HG03571 (cell line): ENCODE results near the gene PDE3A.
"Not testable (repeated sequence)": the region's sequence is repeated elsewhere in the genome, so short reads cannot be mapped to it uniquely, and the experiment has no call there.

Experiments used
- ATAC-seq: cut with Tn5 transposase; IDR thresholded peaks from one replicate; pipeline ENCODE4 v1.9.1; 2021; ENCODE audit not compliant: unreplicated experiment

The PDE3A gene

DNA sequence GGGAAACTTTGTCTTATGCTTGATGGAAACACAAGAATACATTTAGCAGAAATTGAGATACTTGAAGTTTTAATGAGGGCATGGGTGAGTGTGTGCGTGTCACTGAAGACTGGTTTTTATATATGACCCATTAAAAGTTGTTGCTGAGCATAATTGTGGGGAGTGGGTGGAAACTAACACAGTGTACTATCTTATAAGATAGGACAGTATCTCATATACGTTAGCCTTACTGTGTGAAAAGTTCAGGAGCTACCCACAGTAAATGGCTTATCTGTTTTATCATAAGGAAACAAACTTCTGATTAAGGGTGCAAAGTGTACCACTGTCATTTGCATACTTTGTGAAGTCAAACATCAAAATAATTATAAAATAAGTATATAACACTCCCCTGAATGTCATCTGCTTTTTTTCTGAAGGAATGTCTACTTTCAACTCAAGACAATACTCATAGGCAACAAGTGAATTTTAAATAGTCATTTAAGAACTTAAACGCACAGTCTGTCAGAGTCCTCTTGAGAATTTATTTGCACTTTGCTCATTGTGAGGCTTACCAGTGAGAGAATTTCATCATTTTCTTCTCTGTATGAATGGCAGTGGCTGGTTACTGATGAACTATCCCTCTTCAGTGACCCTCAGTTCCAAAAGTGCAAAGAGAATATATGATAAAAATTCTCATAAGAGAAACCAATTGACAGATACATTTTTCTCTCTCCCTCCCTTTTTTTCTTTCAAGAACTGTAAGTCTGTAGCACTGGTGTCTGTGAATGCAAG is 4.2 kb downstream of the PDE3A start:
- ATAC-seq = no peak

DNA sequence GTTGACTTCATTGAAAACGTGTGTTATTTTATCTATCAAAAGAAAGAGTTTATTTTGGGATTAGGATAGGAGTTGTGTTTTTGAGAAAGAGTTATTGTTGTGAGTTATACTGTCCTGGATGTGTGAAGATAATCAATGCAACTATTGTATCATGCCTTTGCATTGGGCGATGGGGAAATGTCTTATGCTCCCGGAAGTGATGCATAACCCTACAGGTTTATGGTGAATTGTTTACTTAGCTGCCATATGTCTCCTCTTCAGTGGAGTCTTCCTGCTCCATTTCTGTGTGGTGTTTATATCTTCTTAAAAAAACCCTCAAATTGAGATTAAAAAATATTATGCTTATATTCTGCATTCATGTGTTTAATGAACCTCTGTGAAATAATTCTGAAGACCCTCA is 6.5 kb downstream of the PDE3A start:
- ATAC-seq = no peak

DNA sequence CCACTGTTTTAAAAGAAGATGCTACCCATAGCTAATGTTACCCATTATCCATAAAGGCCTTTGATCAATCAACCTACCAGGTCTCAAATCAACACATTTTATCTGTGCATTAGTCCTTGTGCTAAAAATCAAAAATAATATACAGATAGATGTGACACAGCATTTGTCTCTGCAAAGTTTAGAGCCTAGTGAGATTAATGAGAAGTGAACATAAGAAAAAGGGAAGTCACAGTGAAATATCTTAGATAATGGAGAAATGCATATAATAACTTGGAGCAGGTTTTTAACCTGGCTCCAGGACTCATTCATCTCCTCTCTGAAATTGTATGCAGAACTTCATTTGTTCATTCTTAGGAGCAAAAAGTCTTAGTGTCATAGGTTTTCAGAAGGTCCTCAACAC is 7.2 kb downstream of the PDE3A start:
- ATAC-seq = no peak

DNA sequence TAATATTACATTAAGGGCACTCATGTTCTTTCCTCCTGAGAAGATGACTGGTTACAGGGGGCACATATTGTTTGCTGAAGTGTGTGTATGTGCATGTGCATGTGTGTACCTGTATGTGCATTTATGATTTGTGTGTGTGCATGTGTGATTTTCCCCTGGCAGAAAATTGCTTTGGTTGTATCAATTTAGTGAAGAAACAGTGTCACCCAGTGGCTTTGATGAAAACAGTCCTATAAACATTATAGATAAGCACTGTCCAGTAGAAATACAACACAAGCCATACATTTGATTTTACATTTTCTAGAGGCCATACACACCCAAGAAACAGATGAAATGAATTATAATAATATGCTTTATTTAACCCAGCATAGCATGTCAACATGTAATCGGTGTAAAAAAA is 8.6 kb downstream of the PDE3A start:
- no peak for ATAC-seq

DNA sequence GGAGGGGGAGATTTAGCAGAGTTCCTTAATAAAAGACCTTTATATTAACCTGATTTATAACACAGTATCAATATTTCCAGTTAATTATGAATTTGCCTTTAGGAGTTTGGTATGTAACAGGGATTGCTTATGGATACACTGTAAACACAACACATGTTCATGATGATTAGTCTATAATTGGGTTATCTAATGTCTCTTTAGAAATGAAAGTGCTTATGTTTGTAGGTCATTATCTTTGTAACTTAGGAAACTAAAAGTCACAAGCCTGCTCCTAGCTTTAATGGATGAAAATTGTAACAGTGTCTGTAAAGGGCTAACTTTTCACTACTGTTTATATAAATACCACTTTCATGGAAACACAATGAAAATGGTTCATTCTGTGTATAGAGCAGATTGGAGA is 9.4 kb downstream of the PDE3A start:
- ATAC-seq = no peak

DNA sequence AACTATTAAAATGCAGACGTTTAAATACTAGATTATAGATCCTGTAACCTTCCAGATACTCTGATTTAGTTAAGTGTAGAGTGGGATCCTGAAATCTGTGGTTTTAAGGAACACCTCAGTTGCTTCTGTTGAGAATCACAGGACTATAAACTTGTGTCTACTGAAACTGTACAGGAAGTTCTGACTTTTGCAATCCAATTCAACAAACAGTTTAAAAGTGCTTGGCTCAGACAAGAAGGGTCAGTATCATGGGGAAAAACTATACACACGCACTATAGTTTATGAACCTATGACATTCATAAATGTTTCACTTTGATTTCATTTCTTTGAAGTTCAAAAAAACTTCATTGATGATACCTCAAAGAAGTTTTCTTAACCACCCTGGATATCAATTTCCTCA is 13.8 kb downstream of the PDE3A start:
- no peak for ATAC-seq

DNA sequence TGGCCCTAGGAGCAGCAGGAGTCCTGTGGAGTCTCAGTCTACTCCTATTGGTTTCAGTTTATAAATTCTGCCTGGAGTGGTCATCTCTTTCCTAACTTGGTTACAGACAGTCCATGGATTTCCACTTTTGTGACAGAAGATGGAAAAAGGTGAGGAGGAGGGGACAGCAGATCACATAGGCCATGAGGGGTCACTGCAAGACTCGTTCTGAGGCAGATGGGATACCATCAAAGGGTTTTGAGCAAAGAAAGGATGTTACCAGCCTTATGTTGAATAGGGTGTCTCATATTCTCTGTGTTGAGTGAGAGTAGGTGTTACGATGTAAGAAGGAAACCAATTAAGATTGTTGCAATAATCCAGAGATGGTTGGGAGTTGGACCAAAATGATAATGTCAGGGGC is 15.3 kb downstream of the PDE3A start:
- no peak for ATAC-seq

DNA sequence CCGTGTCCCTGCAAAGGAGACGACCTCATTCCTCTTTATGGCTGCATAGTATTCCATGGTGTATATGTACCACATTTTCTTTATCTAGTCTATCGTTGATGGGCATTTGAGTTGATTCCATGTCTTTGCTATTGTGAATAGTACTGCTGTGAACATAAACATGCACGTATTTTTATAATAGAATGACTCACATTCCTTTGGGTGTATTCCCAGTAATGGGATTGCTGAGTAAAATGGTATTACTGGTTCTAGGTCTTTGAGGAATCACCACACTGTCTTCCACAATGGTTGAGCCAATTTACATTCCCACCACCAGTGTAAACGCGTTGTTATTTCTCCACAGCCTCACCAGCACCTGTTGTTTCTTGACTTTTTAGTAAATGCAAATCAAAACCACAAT is 16.5 kb downstream of the PDE3A start:
- ATAC-seq = not testable (repeated sequence)

DNA sequence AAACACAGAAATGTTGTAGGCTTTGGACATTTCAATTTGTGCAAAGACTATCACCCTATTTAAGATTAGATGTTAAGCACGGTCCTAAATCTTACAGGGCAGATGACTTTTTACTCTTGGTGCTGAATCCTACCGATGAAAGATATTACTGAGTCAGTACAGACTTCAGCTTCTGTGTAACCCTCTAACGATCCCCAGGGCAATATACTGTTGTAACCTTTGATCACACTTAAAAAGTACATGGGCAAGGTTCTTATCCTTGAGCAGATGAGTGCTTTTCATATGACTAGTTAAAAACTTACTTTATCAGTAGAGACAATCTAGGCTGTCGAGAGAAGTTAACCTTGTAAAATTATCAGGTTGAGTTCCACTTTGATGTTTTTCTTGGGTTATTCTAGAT is 22.5 kb downstream of the PDE3A start:
- ATAC-seq = no peak

DNA sequence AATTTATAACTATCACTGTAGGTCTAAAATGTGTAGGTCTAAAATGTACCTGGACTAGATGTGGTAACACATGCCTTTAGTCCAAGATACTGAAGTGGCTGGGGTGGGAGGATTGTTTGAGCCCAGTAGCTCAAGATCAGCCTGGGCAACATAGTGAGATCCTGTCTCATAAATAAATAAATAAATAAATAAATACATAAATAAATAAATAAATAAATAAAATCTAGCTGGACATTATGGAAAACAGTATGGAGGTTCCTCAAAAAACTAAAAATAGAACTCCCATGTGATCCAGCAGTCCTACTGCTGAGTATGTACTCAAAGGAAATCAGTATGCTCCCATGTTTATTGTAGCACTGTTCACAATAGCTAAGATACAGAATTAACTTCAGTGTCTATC is 24.0 kb downstream of the PDE3A start:
- ATAC-seq = no peak

DNA sequence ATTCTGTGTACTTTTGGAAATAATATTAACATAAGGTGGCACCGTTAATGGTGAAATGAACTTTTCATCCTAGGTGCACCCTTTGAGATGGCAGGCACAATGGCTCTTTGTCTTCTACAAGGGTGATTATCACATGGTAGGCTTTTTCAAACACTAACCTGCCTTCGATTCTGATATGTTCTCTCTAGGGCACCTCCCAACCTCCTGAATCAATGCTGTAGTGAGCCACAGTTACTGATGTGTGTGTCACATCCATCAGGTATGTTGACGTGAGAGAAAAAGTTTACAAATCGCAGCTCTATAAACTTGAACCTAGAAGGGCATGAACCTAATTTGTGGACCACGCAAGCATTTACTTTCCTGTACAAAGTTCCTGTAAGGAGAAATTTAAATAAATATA is 25.4 kb downstream of the PDE3A start:
- ATAC-seq = no peak

DNA sequence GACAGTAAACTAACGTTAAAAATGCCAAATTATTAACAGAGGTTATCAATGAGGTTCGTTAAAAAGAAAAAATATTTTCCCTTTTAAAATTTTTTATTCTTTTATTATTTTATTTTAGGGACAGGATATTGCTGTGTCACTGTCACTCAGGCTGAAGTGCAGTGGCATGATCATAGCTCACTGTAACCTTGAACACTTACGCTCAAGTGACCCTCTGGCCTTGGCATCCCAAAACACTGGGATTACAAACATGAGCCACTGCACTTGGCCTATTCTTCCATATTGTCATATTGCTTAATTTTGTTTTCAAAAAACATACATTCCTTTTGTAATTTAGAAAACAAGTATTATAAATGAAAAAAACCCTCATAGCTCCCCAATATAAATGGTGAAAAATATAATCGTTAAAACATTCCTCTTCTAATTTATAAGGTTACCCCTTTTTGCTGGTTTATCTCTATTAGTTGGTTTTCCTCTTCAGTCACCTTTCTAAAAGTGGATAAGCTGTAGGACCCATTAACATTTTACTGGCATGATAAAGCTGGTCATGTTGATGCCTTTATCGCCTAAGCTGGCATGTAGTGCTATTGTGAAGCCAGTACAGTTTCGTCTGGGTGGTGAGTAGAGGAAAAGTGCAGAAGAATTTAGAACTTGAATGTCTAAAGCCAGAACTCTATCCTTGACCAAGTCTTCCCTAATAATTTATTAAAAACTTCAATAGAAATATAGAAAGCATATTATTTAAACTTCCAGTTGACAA is 27.6 kb downstream of the PDE3A start:
- ATAC-seq = no peak

DNA sequence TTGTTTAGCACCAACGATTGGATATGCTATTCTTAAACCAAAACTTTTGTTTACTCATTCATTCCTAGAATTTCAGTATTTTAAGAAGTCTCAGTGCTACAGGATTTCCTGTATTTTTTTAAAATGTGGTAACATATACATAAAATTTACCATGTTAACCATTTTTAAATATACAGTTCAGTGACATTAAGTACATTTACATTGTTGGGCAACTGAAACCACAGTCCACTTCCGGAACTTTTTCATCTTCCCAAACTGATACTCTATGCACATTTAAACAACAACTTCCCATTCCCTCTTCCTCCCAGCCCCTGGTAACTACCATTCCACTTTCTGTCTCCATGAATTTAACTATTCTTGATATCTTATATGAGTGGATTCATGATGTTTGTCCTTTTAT is 30.3 kb downstream of the PDE3A start:
- ATAC-seq = no peak

DNA sequence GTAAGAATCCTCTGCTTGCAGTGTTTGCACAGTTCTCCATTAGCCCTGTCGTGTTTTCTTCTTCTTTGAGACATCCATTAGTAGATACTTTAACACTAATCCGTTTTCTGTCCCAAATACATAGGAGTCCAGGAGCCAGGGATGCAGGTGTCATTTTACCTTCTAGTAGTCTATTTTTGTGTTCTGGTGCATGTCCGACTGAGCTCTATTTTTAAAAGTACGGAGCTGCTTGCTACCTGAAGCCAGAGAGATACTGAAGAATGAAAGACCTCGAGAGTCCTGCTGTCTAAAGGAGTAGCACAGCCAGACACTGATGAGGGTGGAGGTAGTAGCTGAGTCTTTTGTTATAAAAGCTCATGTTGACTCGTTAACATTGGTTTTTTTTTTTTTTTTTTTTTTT is 31.7 kb downstream of the PDE3A start:
- no peak for ATAC-seq

DNA sequence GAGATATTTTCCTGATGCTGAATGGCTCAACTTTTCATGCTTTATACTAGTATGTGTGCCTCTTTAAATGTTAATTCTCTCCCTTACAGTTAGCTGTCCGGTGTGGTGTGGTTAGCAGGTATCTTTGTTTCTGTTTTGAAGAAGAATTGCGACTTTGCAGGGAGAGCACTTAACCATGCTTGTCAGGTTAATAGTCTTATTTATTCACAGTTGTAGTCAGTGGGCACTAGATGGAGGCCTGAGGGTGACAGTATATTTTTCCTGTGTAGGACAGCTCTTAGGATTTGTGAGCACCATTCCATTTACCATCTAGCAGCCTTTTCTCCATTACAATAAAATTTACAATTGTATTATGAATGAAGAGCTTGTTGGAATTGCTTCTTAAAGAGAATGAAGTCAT is 34.9 kb downstream of the PDE3A start:
- ATAC-seq = no peak

DNA sequence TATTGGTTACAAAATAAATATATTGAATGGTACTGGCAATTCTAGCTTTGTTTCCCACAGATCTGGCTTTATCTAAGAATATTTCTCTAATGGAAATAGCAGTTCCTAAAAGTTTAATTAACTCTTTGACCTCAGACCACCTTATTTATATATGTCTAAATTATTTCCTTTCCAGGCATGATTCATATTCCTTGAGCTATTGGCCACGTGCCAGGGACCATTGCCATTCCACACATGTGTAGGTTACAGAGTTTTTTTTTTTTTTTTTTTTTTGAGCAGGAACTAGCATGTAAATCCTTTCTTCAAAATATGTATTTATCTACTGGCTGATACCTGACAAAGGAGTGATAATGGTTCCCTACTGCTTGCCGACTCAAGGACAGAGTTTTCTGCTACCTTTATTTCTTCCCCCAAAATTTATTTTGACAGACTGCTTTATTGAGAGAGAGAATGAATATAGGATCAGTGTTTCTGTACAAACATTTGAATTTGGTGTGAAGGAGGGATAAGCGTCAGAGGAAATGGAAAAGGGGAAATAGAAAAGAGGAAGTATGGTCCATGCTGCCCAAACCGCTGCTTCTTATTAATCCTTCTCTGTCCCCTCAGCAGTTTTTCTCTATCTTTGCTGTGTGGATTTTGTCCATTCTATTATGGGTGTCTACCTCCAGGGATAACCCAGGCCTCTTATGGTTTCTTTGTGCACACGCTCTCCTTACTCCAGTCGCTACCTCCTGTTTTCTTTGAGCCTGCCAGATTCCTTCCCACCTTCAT is 36.4 kb downstream of the PDE3A start:
- no peak for ATAC-seq

DNA sequence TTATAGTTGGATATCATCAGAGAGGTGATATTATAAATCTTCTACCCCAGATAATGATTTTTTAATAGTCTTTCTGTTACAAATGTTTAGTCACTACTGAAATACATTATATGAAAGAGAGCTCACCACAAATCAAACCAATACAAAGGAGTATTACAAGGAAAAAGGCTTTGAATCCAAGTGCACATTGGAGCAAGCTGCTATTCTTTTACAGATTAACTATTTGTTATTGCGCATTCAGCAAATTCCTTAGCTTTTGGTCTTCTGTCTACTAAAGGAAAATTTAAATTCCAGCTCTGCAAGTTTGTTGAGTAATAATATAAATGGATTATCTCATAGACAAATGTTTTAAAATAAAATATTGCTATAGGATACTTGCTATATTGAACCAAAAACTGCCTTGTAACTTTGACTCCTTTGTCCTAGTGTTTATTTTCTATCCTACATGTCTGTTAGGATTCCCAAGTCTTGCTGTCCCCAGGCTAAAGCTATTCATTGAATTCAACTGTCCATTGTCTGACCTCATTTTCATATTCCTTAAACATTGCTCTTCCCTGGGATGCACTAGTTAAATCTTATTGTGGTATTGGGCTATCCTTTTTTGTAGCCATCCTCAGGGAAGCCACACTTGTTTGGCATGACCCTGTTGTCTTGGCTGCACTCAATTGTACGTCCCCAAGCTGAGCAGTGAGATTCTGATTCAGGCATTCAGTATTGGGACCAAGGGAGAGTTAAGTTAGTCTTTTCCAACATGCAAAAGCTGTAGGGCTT is 41.5 kb downstream of the PDE3A start:
- ATAC-seq = no peak

DNA sequence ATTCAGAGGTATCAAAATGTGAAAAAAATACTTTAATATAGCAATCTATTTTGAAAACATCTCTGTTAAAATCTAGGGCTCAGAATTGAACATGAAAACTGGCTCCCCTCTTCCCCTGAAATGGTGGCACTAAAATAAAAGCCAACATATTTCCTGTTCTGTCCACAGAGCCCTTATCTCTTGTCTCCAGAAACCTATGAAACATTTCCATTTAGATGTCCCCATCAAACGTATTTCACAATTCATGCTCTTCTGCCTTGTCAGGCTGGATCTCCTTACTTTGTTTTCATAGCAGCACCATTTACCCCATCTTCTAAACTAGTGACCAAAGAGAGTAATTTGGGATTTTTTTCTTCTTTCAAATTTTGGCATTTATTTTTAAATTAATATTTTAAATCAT is 42.4 kb downstream of the PDE3A start:
- no peak for ATAC-seq

DNA sequence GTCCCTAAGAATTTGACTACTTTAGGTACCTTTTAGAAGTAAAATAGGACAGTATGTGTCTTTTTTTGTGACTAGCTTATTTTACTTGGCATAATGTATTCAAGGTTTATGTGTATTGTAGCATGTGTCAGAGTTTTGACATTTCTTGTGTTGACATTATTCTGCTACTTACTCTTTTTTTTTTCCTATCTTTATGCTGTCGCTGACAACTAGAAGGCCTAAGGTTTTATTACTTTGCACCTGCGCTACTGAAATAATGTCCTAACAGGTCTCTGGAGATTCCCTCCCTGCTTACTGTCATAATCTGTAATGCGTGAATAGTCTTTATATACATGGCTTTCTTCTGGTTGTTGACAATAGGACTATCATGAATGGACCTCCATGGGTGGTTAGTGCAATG is 43.0 kb downstream of the PDE3A start:
- no peak for ATAC-seq

DNA sequence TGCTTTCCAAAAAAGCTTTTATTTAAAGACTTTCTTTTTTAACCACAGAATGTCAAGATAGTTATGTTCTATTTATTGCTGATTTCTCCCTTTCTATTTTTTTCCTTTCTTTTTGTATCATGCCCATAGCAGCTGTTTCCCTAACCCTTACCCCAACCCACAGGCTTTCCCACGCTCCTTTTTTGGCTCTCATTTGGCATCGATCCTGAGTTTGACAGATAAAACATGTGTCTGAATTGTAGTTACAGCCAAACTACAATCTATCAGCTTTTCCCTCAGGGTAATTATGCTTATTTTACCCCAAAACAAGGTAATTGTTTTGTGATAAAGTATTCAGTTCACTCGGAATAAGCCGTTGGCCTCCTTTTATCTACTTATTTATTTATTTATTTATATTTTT is 46.7 kb downstream of the PDE3A start:
- no peak for ATAC-seq

DNA sequence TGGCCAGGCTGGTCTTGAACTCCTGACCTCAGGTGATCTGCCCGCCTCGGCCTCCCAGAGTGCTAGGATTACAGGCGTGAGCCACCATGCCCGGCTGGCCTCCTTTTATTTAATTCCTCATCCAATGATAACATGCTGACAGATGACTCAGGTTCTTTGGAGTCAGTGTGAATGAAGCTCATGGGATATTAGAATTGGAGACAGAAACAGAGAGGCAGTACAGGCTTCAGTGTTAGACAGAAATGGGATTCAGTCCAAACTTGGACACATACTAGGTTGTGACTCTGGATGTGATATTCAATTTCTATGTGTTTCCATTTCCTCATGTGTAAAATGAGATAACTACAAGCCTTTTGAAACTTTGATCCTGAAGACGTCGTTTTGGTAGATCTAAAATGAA is 47.3 kb downstream of the PDE3A start:
- ATAC-seq = no peak
